ENCODE results near the gene NFKBIB. TPM values are rescaled to one million over a fixed set of nuclear protein-coding genes. Genes with fewer than 3 reads are reported as not detected.
"Not testable (repeated sequence)": the region's sequence is repeated elsewhere in the genome, so short reads cannot be mapped to it uniquely, and the experiment has no call there.

Gene NFKBIB
- polyA plus RNA-seq, 6 donors from 2014 or later = 6.9 to 16.9 (median 12.1) TPM

- Mint-ChIP-seq H3K27ac (peak overlapping the region in 5 of 6 donors; percentile 94 to 100 (median 99)), H3K4me1 (peaks cover 26 to 29% (median 29%) of the 10 kb centered on the region in 3 donors), H3K36me3 (peaks cover 0 to 9% of the 10 kb centered on the region in 2 donors), H3K4me3 (peak overlapping the region; percentile 96 to 99 (median 98)), H3K9me3 (peaks cover 0 to 18% (median 5%) of the 10 kb centered on the region in 7 donors), H3K27me3 (no peaks in the 10 kb centered on the region)
- DNase-seq (no peak), ATAC-seq (ENCODE audit: low read depth in 2 of 2) (no peak)
Measured at GRCh38 chr19:38931521-38931793, 31.7 kb downstream of the NFKBIB start.

GRCh38 chr19:38932425-38933179, 32.8 kb downstream of the NFKBIB start:
- Mint-ChIP-seq H3K4me1 (peaks cover 26 to 29% (median 29%) of the 10 kb centered on the region in 3 donors), H3K9me3 (peaks cover 0 to 18% (median 5%) of the 10 kb centered on the region in 7 donors), H3K27ac (peak overlapping the region in 1 of 6 donors; percentile 60), H3K4me3 (peak overlapping the region; percentile 40 to 96 (median 64)), H3K36me3 (peaks cover 0 to 9% of the 10 kb centered on the region in 2 donors), H3K27me3 (no peaks in the 10 kb centered on the region)
- peak; percentile 33 for DNase-seq
- no peak for ATAC-seq (ENCODE audit: low read depth in 2 of 2)

- Mint-ChIP-seq H3K9me3 (peaks cover 0 to 18% (median 5%) of the 10 kb centered on the region in 7 donors), H3K36me3 (peaks cover 0 to 9% of the 10 kb centered on the region in 2 donors), H3K27ac (peak overlapping the region in 2 of 6 donors; percentile 8 to 49), H3K27me3 (no peaks in the 10 kb centered on the region), H3K4me3 (peak overlapping the region in 2 of 8 donors; percentile 12 to 35), H3K4me1 (peaks cover 26 to 29% (median 27%) of the 10 kb centered on the region in 3 donors)
- no peak for ATAC-seq (ENCODE audit: low read depth in 2 of 2)
- no peak for DNase-seq
Measured at GRCh38 chr19:38933544-38933943, 33.8 kb downstream of the NFKBIB start.

- H3K4me1 Mint-ChIP-seq = no peaks in the 10 kb centered on the region
- DNase-seq = no peak
- H3K27me3 Mint-ChIP-seq = peaks cover 10 to 21% (median 11%) of the 10 kb centered on the region in 3 donors
- ATAC-seq (ENCODE audit: low read depth in 2 of 2) = no peak
- peaks cover 0 to 2% of the 10 kb centered on the region in 2 donors for H3K36me3 Mint-ChIP-seq
- H3K27ac Mint-ChIP-seq = no peak overlapping the region
- H3K9me3 Mint-ChIP-seq = peaks cover 0 to 13% (median 2%) of the 10 kb centered on the region in 7 donors
- H3K4me3 Mint-ChIP-seq = no peak overlapping the region
Measured at GRCh38 chr19:38939957-38940356, 40.2 kb downstream of the NFKBIB start.

GRCh38 chr19:38941466-38941865, 41.7 kb downstream of the NFKBIB start:
- H3K27me3 Mint-ChIP-seq = peaks cover 10 to 23% (median 12%) of the 10 kb centered on the region in 3 donors
- not testable (repeated sequence) for H3K36me3 Mint-ChIP-seq; H3K9me3 Mint-ChIP-seq; H3K4me3 Mint-ChIP-seq; DNase-seq; ATAC-seq (ENCODE audit: low read depth in 2 of 2); H3K4me1 Mint-ChIP-seq
- peak overlapping the region in 2 of 6 donors; percentile 33 to 45 for H3K27ac Mint-ChIP-seq

- Mint-ChIP-seq H3K36me3 (no peaks in the 10 kb centered on the region), H3K4me3 (no peak overlapping the region), H3K27ac (no peak overlapping the region)
Measured at GRCh38 chr19:38941979-38942378, 42.2 kb downstream of the NFKBIB start.

GRCh38 chr19:38942471-38943181, 42.9 kb downstream of the NFKBIB start:
- no peak for ATAC-seq (ENCODE audit: low read depth in 2 of 2)
- H3K27ac Mint-ChIP-seq = peak overlapping the region in 1 of 6 donors; percentile 68

More at GRCh38 chr19:38941979-38942378, 42.2 kb downstream of the NFKBIB start:
- DNase-seq = no peak
- Mint-ChIP-seq H3K9me3 (peaks cover 0 to 3% (median 0%) of the 10 kb centered on the region in 7 donors), H3K4me1 (no peaks in the 10 kb centered on the region), H3K27me3 (peaks cover 10 to 27% (median 17%) of the 10 kb centered on the region in 3 donors)
- no peak for ATAC-seq (ENCODE audit: low read depth in 2 of 2)

GRCh38 chr19:38944981-38945506, 45.3 kb downstream of the NFKBIB start:
- H3K36me3 Mint-ChIP-seq = no peaks in the 10 kb centered on the region
- ATAC-seq (ENCODE audit: low read depth in 2 of 2) (no peak), DNase-seq (no peak)
- peaks cover 5 to 10% (median 7%) of the 10 kb centered on the region in 3 donors for H3K4me1 Mint-ChIP-seq
- no peak overlapping the region for H3K27ac Mint-ChIP-seq
- no peak overlapping the region for H3K4me3 Mint-ChIP-seq
- H3K9me3 Mint-ChIP-seq = peaks cover 0 to 4% (median 0%) of the 10 kb centered on the region in 7 donors
- H3K27me3 Mint-ChIP-seq = peaks cover 9 to 35% (median 18%) of the 10 kb centered on the region in 3 donors

More at GRCh38 chr19:38942471-38943181, 42.9 kb downstream of the NFKBIB start:
- H3K27me3 Mint-ChIP-seq = peaks cover 10 to 27% (median 18%) of the 10 kb centered on the region in 3 donors
- no peaks in the 10 kb centered on the region for H3K36me3 Mint-ChIP-seq
- H3K4me3 Mint-ChIP-seq = no peak overlapping the region
- no peaks in the 10 kb centered on the region for H3K4me1 Mint-ChIP-seq
- DNase-seq = no peak
- peaks cover 0 to 3% (median 0%) of the 10 kb centered on the region in 7 donors for H3K9me3 Mint-ChIP-seq

GRCh38 chr19:38945562-38946228, 45.9 kb downstream of the NFKBIB start:
- peaks cover 0 to 4% (median 0%) of the 10 kb centered on the region in 7 donors for H3K9me3 Mint-ChIP-seq
- H3K4me3 Mint-ChIP-seq = no peak overlapping the region
- no peak for ATAC-seq (ENCODE audit: low read depth in 2 of 2)
- H3K27ac Mint-ChIP-seq = no peak overlapping the region
- no peak for DNase-seq
- H3K4me1 Mint-ChIP-seq = peaks cover 11 to 13% (median 11%) of the 10 kb centered on the region in 3 donors
- H3K36me3 Mint-ChIP-seq = no peaks in the 10 kb centered on the region
- H3K27me3 Mint-ChIP-seq = peaks cover 10 to 36% (median 16%) of the 10 kb centered on the region in 3 donors

GRCh38 chr19:38946229-38947010, 46.7 kb downstream of the NFKBIB start:
- Mint-ChIP-seq H3K9me3 (peaks cover 0 to 4% (median 0%) of the 10 kb centered on the region in 7 donors), H3K4me3 (no peak overlapping the region), H3K27ac (no peak overlapping the region), H3K36me3 (no peaks in the 10 kb centered on the region), H3K27me3 (peaks cover 10 to 35% (median 16%) of the 10 kb centered on the region in 3 donors), H3K4me1 (peaks cover 11 to 13% (median 11%) of the 10 kb centered on the region in 3 donors)
- no peak for DNase-seq
- ATAC-seq (ENCODE audit: low read depth in 2 of 2) = no peak

GRCh38 chr19:38949580-38950367, 50.0 kb downstream of the NFKBIB start:
- Mint-ChIP-seq H3K27ac (no peak overlapping the region), H3K27me3 (peaks cover 12 to 57% (median 40%) of the 10 kb centered on the region in 3 donors), H3K9me3 (peaks cover 0 to 7% (median 0%) of the 10 kb centered on the region in 7 donors), H3K4me1 (peaks cover 11 to 19% (median 15%) of the 10 kb centered on the region in 3 donors), H3K4me3 (peak overlapping the region; percentile 56 to 90 (median 76)), H3K36me3 (peaks cover 0 to 4% of the 10 kb centered on the region in 2 donors)
- ATAC-seq (ENCODE audit: low read depth in 2 of 2) (peak; percentile 87 to 90), DNase-seq (peak; percentile 53)

- peaks cover 11 to 57% (median 40%) of the 10 kb centered on the region in 3 donors for H3K27me3 Mint-ChIP-seq
- ATAC-seq (ENCODE audit: low read depth in 2 of 2) = no peak
- H3K36me3 Mint-ChIP-seq = peaks cover 0 to 4% of the 10 kb centered on the region in 2 donors
- H3K4me1 Mint-ChIP-seq = peaks cover 11 to 19% (median 15%) of the 10 kb centered on the region in 3 donors
- H3K4me3 Mint-ChIP-seq = peak overlapping the region in 1 of 8 donors; percentile 15
- no peak for DNase-seq
- peaks cover 0 to 7% (median 0%) of the 10 kb centered on the region in 7 donors for H3K9me3 Mint-ChIP-seq
- no peak overlapping the region for H3K27ac Mint-ChIP-seq
Measured at GRCh38 chr19:38951187-38951586, 51.4 kb downstream of the NFKBIB start.

All from naive B cell (primary cell).